ENCODE results near the gene LRCH4.

Gene LRCH4

DNA sequence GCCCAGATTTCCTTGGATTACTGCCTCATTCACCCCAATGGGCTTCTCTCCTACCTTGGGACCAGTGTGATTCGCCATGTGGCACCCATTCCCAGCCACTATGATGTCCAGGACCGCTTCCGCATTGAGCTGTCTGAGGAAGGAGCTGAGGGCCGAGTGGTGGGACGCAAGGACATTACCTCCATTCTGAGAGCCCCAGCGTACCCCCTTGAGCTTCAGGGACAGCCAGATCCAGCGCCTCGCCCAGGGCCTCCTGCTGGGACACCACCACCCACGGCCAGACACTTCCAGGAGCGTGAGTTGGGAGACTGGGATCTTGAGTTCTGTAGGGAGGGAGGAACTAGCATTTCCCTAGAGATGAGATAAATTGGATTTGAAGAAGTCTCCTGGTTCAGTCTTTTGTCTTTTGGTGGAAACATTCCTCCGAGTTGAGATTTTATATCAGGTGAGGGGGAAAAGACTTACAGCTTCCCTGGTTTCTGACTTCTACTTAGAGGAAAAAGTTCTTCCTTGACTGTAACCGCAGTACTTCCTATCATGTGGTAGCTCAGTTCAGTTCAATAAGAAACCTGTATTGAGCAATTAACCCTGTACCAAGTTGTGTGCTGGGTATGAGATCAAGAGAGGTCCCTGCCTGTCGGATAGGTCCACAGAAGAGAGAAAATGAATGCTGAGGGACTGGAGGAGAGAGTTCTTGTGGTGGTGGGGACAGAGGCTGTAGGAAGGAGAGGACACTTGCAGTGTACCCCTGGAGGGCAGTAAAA is 27.7 kb upstream of the LRCH4 start:
- Mint-ChIP-seq H3K4me1 (ENCODE audit: low read depth in 2 of 2) (peaks cover 17 to 22% of the 10 kb centered on the region in 2 donors), H3K4me3 (peak overlapping the region; percentile 98), H3K9me3 (no peaks in the 10 kb centered on the region), H3K27ac (peak overlapping the region in 1 of 2 donors; percentile 46), H3K27me3 (no peaks in the 10 kb centered on the region), H3K36me3 (ENCODE audit: insufficient read depth) (peaks cover 20% of the 10 kb centered on the region)
- ATAC-seq (replicated peaks) (no peak), DNase-seq (no peak)

DNA sequence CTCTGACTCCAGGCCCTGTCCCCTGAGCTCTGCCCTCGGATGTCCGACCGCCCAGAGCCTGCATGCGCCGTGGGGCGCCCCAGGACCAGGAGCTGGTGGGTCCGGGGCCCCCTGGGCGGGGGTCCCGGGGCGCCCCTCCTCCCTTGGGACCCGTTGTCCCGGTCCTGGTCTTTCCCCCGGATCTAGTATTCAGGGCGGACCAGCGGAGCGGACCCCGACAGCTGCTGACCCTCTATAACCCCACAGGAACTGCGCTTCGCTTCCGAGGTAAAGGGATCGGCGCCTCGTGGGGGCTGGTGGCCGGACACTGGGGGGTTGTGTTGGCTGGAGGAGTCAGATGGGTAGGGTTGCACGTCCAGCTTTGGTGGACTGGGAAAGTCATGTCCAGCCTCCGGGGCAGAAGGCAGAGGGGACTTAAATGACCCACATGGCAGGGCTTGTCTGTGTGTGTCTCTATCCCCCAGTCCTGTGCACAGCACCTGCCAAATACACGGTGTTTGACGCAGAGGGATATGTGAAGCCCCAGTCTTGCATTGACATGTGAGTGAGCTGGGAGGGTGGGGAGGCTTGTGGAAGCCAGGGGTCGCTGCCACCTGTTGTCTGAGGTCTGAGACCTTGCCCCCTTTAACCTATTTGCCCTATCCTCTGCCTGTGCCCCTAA is 26.9 kb upstream of the LRCH4 start:
- no peak for ATAC-seq (replicated peaks)
- no peaks in the 10 kb centered on the region for H3K9me3 Mint-ChIP-seq
- peak overlapping the region; percentile 99 for H3K27ac Mint-ChIP-seq
- peaks cover 17 to 22% of the 10 kb centered on the region in 2 donors for H3K4me1 Mint-ChIP-seq (ENCODE audit: low read depth in 2 of 2)
- peaks cover 18% of the 10 kb centered on the region for H3K36me3 Mint-ChIP-seq (ENCODE audit: insufficient read depth)
- peak in 1 of 3 experiments; percentile 12 for DNase-seq
- no peaks in the 10 kb centered on the region for H3K27me3 Mint-ChIP-seq
- H3K4me3 Mint-ChIP-seq = peak overlapping the region; percentile 98

DNA sequence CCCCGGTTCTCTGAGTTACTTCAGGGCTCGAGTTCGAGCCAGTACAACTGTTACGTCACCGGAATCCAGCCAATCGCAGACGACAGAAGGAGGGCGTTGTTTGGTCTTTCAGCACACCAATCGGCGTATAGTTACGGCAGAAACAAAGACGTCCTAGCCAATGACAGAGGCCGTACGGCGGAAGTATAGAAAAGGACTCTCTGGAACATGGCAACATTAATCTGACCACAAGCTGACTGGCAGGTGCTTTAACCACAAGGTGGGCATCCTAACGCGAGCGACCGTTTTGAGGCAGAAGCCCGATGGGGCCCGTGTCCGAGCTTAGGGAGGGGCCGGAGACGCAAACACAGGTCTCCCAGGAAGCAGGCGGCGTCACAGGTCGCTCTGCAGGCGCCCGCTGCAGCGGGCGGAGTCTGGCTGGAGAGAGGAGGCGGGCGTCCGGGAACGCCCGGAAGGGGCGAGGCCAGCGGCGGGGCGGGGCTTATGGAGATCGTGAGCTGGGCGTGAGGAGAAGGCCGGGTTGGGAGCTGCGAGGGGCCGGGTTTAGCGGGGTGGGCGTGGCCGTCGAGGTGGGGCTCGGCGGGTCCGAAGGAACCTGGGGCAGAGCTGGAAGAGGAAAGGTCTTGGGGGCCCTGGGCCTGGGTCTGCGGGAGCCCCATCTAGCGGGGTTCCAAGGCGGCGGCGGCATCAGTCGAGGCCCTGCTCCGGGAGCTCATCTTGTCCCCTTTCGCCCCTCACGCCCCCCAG is 26.2 kb upstream of the LRCH4 start, which contains the start of gene MOSPD3:
Gene MOSPD3, plus strand, starts transcription at position 558 of the 747 bp plus-strand sequence. CDS start 252 bp downstream, outside the sequence.
- Mint-ChIP-seq H3K4me3 (peak within 1 kb of the TSS; percentile 98), H3K4me1 (ENCODE audit: low read depth in 2 of 2) (peaks cover 17 to 22% of the 10 kb centered on the region in 2 donors), H3K27ac (peak within 1 kb of the TSS; percentile 99), H3K9me3 (no peaks in the 10 kb centered on the region), H3K27me3 (no peaks in the 10 kb centered on the region), H3K36me3 (ENCODE audit: insufficient read depth) (peaks cover 18% of the 10 kb centered on the region)
- ATAC-seq (replicated peaks) (peak; percentile 87), DNase-seq (peak; percentile 97 to 98 (median 97))

DNA sequence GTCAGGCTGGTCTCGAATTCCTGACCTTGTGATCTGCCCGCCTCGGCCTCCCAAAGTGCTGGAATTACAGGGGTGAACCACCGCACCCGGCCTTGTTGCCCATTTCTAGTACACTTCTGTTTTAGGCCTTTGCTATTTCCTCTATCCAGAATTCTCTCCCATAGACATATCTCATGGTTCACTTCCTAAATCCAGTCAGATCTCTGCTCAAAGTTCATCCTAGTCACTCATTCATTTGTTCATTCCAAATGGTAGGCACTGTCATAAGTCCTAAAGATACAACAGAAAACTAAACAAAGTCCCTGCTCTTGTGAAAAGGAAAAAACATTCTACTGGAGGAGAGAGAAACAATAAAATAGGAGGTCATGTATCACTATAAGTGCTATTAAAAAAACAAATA is 24.0 kb upstream of the LRCH4 start:
- DNase-seq (no peak), ATAC-seq (replicated peaks) (no peak)
- Mint-ChIP-seq H3K36me3 (ENCODE audit: insufficient read depth) (peaks cover 20% of the 10 kb centered on the region), H3K9me3 (no peaks in the 10 kb centered on the region), H3K4me3 (peak overlapping the region in 1 of 2 donors; percentile 98), H3K27me3 (no peaks in the 10 kb centered on the region), H3K4me1 (ENCODE audit: low read depth in 2 of 2) (peaks cover 25 to 29% of the 10 kb centered on the region in 2 donors), H3K27ac (no peak overlapping the region)

DNA sequence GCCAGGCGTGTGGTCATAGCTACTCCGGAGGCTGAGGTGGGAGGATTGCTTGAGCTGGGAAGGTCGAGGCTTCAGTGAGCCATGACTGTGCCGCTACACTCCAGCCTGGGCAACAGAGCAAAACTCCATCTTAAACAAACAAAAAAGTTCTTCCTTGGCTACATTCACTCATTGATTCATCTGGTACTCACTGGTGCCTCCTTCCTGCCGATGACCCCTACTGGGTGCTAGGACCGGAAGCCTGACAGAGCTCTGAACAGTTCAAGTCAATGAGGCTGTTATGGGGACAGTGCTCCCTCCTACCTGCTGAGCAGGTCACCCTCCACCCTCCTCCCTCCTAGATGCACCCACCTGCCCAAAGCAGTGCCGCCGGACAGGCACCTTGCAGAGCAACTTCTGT is 21.2 kb upstream of the LRCH4 start:
- Mint-ChIP-seq H3K9me3 (no peaks in the 10 kb centered on the region), H3K4me3 (peak overlapping the region in 1 of 2 donors; percentile 3), H3K27me3 (no peaks in the 10 kb centered on the region), H3K36me3 (ENCODE audit: insufficient read depth) (peaks cover 17% of the 10 kb centered on the region), H3K4me1 (ENCODE audit: low read depth in 2 of 2) (peaks cover 16 to 19% of the 10 kb centered on the region in 2 donors), H3K27ac (peak overlapping the region in 1 of 2 donors; percentile 49)
- no peak for DNase-seq
- ATAC-seq (replicated peaks) = no peak

DNA sequence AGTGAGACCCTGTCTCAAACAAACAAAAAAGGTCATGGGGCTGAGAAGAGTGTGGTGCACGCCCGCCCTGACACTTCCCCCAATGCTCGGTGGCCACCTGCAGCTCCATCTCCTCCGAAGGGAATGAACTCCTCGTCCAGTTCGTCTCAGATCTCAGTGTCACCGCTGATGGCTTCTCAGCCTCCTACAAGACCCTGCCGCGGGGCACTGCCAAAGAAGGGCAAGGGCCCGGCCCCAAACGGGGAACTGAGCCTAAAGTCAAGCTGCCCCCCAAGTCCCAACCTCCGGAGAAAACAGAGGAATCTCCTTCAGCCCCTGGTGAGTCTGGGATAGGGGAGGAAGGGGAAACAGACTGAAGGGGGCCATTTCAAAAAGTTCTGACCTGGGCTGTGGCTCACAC is 20.4 kb upstream of the LRCH4 start:
- no peak overlapping the region for H3K27ac Mint-ChIP-seq
- H3K4me1 Mint-ChIP-seq (ENCODE audit: low read depth in 2 of 2) = peaks cover 15 to 16% of the 10 kb centered on the region in 2 donors
- no peaks in the 10 kb centered on the region for H3K27me3 Mint-ChIP-seq
- H3K4me3 Mint-ChIP-seq = peak overlapping the region in 1 of 2 donors; percentile 88
- DNase-seq = no peak
- no peak for ATAC-seq (replicated peaks)
- H3K36me3 Mint-ChIP-seq (ENCODE audit: insufficient read depth) = peaks cover 12% of the 10 kb centered on the region
- H3K9me3 Mint-ChIP-seq = no peaks in the 10 kb centered on the region

DNA sequence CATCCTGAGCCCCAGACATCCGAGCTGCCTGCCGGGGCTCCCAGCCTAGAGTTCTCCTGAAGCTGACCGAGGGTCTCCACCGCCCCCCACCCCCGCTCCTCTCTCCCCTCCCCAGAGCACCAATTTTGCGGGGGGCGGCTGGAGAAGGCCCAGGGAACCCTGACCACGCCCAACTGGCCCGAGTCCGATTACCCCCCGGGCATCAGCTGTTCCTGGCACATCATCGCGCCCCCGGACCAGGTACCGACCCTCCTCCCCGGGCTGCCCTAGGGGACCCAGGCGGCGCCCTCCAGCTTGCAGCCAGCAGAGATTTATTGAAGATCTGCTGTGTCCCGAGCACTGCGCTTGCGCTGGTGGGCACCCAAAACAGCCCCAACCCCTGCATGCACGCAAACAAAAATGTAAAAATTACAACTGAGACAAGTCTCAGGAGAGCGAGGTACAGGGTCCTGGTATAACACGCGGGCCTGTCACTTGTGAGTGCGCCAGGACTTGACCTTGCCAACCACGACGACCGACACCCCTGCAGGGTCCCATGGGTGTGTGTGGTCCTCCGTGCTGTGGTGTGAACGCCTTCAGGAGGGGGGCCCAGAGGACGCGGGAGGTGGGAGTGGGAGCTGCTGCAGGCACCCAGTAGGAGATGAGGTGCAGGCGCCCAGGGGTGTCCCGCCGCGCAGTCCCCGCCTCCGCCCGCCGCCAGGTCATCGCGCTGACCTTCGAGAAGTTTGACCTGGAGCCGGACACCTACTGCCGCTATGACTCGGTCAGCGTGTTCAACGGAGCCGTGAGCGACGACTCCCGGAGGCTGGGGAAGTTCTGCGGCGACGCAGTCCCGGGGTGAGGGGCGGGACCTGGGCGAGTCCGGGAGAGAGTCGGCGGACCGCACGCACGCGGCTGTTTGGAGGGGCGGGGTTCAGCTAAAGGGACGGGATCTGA is 19.3 kb upstream of the LRCH4 start:
- peak; percentile 15 for ATAC-seq (replicated peaks)
- Mint-ChIP-seq H3K27ac (peak overlapping the region; percentile 62 to 80), H3K4me3 (peak overlapping the region; percentile 87 to 88), H3K4me1 (ENCODE audit: low read depth in 2 of 2) (peaks cover 15 to 18% of the 10 kb centered on the region in 2 donors), H3K9me3 (no peaks in the 10 kb centered on the region), H3K27me3 (no peaks in the 10 kb centered on the region), H3K36me3 (ENCODE audit: insufficient read depth) (peaks cover 9% of the 10 kb centered on the region)
- peak in 1 of 3 experiments; percentile 22 for DNase-seq

DNA sequence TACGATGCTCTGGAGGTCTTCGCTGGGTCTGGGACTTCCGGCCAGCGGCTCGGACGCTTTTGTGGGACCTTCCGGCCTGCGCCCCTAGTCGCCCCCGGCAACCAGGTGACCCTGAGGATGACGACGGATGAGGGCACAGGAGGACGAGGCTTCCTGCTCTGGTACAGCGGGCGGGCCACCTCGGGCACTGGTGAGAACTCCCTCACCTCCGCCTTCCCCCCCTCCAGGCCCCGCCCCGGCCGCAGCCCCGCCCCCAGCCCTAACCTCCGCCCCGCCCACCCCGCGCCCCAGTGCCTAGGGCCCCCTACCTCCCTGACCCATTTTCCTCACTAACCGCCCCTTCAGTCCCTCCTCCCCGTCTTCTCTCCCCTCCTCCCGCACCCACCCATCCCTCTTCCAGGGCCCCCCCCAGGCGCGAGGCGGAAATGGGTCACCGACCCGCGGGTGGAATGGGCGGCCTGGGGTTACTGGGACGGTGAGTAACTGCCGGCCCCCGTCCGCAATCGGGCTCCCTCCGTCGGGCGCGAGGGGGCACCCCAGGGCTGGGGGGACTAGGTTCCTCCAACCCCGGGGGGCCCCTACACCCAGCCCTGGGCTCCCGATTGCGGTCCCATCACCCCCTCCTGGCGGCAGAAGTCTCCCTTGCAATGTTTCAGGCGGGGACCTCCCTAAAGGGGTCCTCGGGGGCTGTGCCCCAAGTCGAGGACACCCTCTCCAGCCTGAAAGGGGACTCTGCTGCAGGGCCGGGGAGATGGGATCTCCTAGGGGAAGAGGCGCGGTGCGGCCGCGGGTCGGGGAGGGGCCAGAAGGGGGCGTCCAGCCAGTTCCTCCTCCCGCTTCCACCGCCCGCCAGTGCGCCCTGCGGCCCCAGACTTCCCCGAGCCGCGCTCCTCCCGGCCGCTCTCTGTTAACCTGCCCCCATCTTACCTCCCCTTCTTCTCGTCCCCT is 18.4 kb upstream of the LRCH4 start:
- Mint-ChIP-seq H3K27me3 (no peaks in the 10 kb centered on the region), H3K27ac (peak overlapping the region; percentile 88 to 92)
- peak; percentile 70 to 80 (median 79) for DNase-seq

DNA sequence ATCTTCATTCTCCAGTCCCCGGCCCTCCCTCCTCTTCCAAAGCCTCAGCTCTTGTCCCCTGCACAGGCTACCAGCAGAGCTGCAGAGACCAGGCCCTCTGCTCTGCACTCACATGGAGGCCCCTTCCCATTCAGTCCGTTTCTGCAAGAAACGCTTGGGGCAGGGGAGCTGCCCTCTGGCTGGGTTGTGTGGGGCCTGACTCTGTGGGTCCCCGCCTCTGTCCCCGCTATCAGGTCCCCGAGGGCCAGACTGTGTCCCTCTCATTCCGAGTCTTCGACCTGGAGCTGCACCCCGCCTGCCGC is 17.7 kb upstream of the LRCH4 start:
- H3K36me3 Mint-ChIP-seq (ENCODE audit: insufficient read depth) = peaks cover 9% of the 10 kb centered on the region
- DNase-seq = no peak
- peak overlapping the region; percentile 87 to 88 for H3K4me3 Mint-ChIP-seq
- H3K9me3 Mint-ChIP-seq = no peaks in the 10 kb centered on the region
- H3K4me1 Mint-ChIP-seq (ENCODE audit: low read depth in 2 of 2) = peaks cover 15 to 19% of the 10 kb centered on the region in 2 donors
- no peaks in the 10 kb centered on the region for H3K27me3 Mint-ChIP-seq
- H3K27ac Mint-ChIP-seq = peak overlapping the region; percentile 88 to 92
- peak; percentile 3 for ATAC-seq (replicated peaks)

More for the DNA sequence above, 18.4 kb upstream of the LRCH4 start:
- Mint-ChIP-seq H3K4me1 (ENCODE audit: low read depth in 2 of 2) (peaks cover 15 to 19% of the 10 kb centered on the region in 2 donors), H3K4me3 (peak overlapping the region; percentile 87 to 88), H3K9me3 (no peaks in the 10 kb centered on the region), H3K36me3 (ENCODE audit: insufficient read depth) (peaks cover 9% of the 10 kb centered on the region)
- ATAC-seq (replicated peaks) = peak; percentile 79

DNA sequence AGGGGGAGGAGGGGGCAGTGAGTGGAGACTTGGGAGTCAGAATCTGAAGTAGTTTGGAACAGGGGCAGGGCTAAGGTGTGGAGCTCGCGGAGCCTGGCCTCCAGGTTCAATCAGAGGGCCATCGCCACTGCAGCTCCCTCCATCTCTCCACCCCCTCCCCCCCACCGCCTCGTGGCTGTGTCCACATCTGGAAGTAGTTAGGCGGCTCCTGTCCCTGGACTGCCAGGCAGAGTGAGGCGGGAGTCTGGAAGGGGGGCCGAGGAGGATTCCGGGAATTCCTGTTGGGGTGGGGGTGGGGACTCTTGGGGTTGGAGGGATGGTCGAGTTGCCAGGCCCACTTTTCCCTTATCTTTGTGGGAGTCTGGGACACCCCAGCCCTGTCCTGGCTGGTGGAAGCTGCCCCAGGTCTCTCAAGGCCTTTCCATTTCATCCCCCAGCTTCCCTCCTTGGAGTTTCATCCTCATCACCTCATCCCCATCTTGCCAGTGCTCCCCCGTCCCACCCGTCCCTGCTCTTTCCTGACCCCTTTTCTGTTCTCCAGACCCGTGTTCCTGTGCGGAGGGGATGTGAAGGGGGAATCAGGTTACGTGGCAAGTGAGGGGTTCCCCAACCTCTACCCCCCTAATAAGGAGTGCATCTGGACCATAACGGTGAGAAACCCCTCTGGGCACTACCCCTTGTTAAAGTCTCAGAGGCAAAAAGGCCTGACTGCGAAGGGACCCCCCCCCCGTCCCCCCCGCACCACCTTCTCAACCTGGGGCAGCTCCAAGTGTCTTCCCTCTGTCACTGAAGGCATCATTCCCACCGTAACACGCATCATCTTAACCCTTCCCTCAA is 17.2 kb upstream of the LRCH4 start:
- no peak for DNase-seq
- Mint-ChIP-seq H3K4me3 (peak overlapping the region; percentile 87 to 88), H3K4me1 (ENCODE audit: low read depth in 2 of 2) (peaks cover 15 to 19% of the 10 kb centered on the region in 2 donors), H3K36me3 (ENCODE audit: insufficient read depth) (peaks cover 9% of the 10 kb centered on the region), H3K27ac (peak overlapping the region; percentile 88 to 92), H3K27me3 (no peaks in the 10 kb centered on the region), H3K9me3 (no peaks in the 10 kb centered on the region)
- no peak for ATAC-seq (replicated peaks)

DNA sequence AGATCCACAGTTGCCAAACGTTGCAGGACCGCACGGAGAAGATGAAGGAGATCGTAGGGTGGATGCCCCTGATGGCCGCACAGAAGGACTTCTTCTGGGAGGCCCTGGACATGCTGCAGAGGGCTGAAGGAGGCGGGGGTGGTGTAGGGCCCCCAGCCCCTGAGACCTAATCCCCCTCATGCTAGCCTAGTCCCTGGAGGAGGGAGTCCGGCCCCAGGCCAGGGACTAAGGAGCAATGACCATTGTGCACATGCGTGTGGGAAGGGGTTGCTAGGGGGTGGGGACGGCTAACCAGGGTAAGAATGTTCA is 14.8 kb upstream of the LRCH4 start:
- Mint-ChIP-seq H3K27ac (no peak overlapping the region), H3K4me1 (ENCODE audit: low read depth in 2 of 2) (peaks cover 15 to 18% of the 10 kb centered on the region in 2 donors), H3K4me3 (no peak overlapping the region), H3K27me3 (no peaks in the 10 kb centered on the region), H3K36me3 (ENCODE audit: insufficient read depth) (peaks cover 9% of the 10 kb centered on the region), H3K9me3 (no peaks in the 10 kb centered on the region)
- ATAC-seq (replicated peaks) (no peak), DNase-seq (no peak)

Data from effector memory CD8-positive, alpha-beta T cell (primary cell).